Measurements from ENCODE around the gene MVB12B. TPM values are rescaled to one million over a fixed set of nuclear protein-coding genes. Genes with fewer than 3 reads are reported as not detected.

The MVB12B gene
- total and polyA plus RNA-seq, 10 donors: 2.8 to 52.4 (median 34.8) TPM

DNA sequence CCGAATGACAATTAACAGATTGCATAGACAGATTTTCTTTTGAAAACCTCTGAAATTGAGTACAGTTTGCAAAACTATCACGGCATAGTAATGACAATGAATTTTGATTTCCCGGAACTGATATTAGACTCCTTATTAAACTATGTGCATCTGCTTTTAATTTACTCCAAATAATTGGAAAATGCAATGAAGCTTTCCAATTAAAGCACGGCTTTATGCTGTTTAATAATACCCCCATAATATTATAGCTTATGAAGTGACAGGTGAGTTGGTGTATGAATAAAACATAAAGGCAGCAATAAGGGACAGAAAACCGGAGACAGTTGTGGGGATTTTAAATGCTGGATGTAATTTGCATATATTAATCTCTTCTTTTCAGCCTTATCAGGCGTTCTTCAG is 110.6 kb downstream of the MVB12B start:
- 92 to 96% (median 96%) methylated on average over 6 of the region's 6 CpGs for WGBS, 5 donors
- peaks cover 0 to 15% (median 3%) of the 10 kb centered on the region in 6 donors for H3K4me1 ChIP-seq
- H3K9me3 ChIP-seq: no peaks in the 10 kb centered on the region
- TF ChIP-seq POLR2AphosphoS5 (IDR thresholded peaks at IDR 0.05): no peak
- no peak for TF ChIP-seq POLR2A (IDR thresholded peaks at IDR 0.05)
- TF ChIP-seq, protein P1, sequence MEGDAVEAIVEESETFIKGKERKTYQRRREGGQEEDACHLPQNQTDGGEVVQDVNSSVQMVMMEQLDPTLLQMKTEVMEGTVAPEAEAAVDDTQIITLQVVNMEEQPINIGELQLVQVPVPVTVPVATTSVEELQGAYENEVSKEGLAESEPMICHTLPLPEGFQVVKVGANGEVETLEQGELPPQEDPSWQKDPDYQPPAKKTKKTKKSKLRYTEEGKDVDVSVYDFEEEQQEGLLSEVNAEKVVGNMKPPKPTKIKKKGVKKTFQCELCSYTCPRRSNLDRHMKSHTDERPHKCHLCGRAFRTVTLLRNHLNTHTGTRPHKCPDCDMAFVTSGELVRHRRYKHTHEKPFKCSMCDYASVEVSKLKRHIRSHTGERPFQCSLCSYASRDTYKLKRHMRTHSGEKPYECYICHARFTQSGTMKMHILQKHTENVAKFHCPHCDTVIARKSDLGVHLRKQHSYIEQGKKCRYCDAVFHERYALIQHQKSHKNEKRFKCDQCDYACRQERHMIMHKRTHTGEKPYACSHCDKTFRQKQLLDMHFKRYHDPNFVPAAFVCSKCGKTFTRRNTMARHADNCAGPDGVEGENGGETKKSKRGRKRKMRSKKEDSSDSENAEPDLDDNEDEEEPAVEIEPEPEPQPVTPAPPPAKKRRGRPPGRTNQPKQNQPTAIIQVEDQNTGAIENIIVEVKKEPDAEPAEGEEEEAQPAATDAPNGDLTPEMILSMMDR (IDR thresholded peaks at IDR 0.05 in 8 of 11, conservative IDR thresholded peaks at IDR 0.05 in 3 of 11): no peak
- intact Hi-C loops (cut with DNase I; ENCODE audit: low total_unique reads): no loop called here
- H3K36me3 ChIP-seq: peaks cover 0 to 32% (median 0%) of the 10 kb centered on the region in 6 donors
- no peak overlapping the region for H3K27ac ChIP-seq
- H3K4me3 ChIP-seq: no peak overlapping the region
- no peak for DNase-seq
- no peaks in the 10 kb centered on the region for H3K27me3 ChIP-seq (replicated peaks in 1 of 7)

DNA sequence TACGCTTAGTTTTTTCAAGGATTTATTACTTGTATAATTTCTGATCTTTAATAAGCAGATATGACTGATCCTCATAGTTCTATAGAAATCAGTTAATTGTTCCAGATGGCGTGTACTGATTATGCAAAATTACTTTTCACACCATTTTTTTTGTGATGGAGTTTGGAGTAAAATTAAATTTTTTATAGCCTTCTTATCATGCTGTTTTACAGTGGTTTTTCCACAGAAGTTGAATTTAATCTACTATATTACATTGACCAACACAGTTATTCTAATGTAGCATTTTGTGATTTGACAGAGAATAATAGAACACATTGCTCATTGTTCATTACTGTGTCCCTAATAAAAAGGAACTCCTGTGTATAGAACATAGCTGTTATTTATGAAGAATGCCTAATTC is 111.1 kb downstream of the MVB12B start:
- Histone ChIP-seq H3K27ac (no peak overlapping the region), H3K36me3 (peaks cover 0 to 30% (median 0%) of the 10 kb centered on the region in 6 donors), H3K9me3 (no peaks in the 10 kb centered on the region), H3K4me1 (peaks cover 0 to 15% (median 3%) of the 10 kb centered on the region in 6 donors), H3K27me3 (replicated peaks in 1 of 7) (no peaks in the 10 kb centered on the region), H3K4me3 (no peak overlapping the region)
- 92 to 98% (median 96%) methylated on average over 2 of the region's 2 CpGs for WGBS, 5 donors
- no peak for TF ChIP-seq POLR2A (IDR thresholded peaks at IDR 0.05)
- TF ChIP-seq POLR2AphosphoS5 (IDR thresholded peaks at IDR 0.05): no peak
- TF ChIP-seq, protein P1 (IDR thresholded peaks at IDR 0.05 in 8 of 11, conservative IDR thresholded peaks at IDR 0.05 in 3 of 11): no peak
- DNase-seq: no peak
- intact Hi-C loops (cut with DNase I; ENCODE audit: low total_unique reads): no loop called here

DNA sequence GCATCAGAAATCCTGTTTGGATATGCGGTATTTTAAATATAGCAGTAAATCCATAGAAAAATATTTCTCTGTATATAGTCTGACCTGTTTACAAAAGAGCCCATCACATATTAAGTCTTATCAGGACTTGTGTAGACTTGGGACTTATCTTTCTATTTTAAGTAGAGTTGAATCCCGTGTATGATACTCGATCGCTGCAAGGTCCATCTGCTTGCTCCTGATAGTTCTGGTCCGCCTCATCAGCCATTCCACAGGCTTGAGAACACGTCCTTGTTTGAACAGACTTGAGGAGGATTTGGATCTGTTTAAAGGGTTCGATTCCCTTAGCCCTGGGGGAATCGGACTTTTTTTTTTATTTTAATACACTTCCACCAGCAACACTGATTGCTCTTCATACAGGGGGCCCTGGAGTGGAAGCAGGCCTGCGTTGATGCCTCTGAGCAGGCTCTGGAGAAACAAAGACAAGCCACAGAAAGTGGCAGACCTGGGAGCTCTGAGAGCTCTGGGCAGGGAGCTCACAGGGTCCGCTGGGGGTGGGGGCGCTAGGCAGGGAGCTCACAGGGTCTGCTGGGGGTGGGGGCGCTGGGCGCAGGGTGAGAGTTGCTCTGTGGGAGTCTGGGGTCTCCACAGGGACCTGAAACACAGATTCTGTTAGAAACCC is 112.2 kb downstream of the MVB12B start:
- DNase-seq: no peak

DNA sequence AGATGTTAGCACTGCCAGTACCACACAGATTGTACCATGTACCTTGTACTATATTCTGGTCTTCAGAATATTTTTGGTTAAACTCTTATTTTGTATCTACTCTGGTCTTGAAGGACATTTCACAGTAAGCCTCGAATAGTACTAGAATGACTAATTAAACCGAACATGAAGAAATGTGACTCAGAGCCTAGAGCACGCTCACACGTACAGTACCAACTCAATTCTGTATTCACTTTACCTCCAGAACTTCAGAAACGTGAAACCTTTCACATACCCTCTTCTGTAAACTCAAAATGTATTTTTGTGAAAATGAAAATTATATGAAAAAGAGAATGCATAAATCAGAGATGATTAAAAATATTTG is 112.8 kb downstream of the MVB12B start:
- intact Hi-C loops (cut with DNase I; ENCODE audit: low total_unique reads): no loop called here

More for the DNA sequence above, 112.2 kb downstream of the MVB12B start:
- 88 to 98% (median 94%) methylated on average over 13 of the region's 13 CpGs for WGBS, 5 donors
- H3K9me3 ChIP-seq: no peaks in the 10 kb centered on the region
- TF ChIP-seq POLR2AphosphoS5 (IDR thresholded peaks at IDR 0.05): no peak
- TF ChIP-seq, protein P1 (IDR thresholded peaks at IDR 0.05 in 8 of 11, conservative IDR thresholded peaks at IDR 0.05 in 3 of 11): no peak
- TF ChIP-seq POLR2A (IDR thresholded peaks at IDR 0.05): no peak
- H3K4me1 ChIP-seq: peaks cover 0 to 15% (median 5%) of the 10 kb centered on the region in 6 donors
- no peaks in the 10 kb centered on the region for H3K27me3 ChIP-seq (replicated peaks in 1 of 7)
- intact Hi-C loops (cut with DNase I; ENCODE audit: low total_unique reads): no loop called here
- no peak overlapping the region for H3K4me3 ChIP-seq
- H3K36me3 ChIP-seq: peaks cover 0 to 18% (median 0%) of the 10 kb centered on the region in 6 donors
- H3K27ac ChIP-seq: no peak overlapping the region

More for the DNA sequence above, 112.8 kb downstream of the MVB12B start:
- Histone ChIP-seq H3K27ac (no peak overlapping the region), H3K4me1 (peaks cover 0 to 15% (median 5%) of the 10 kb centered on the region in 6 donors), H3K27me3 (replicated peaks in 1 of 7) (no peaks in the 10 kb centered on the region), H3K4me3 (no peak overlapping the region), H3K36me3 (peaks cover 0 to 18% (median 0%) of the 10 kb centered on the region in 6 donors), H3K9me3 (no peaks in the 10 kb centered on the region)
- 73 to 87% (median 81%) methylated on average over 5 of the region's 5 CpGs for WGBS, 5 donors
- no peak for TF ChIP-seq POLR2AphosphoS5 (IDR thresholded peaks at IDR 0.05)
- TF ChIP-seq POLR2A (IDR thresholded peaks at IDR 0.05): no peak
- TF ChIP-seq, protein P1 (IDR thresholded peaks at IDR 0.05 in 8 of 11, conservative IDR thresholded peaks at IDR 0.05 in 3 of 11): no peak
- no peak for DNase-seq
